ENCODE data around the gene DGCR6L.
"Not testable (repeated sequence)": the region's sequence is repeated elsewhere in the genome, so short reads cannot be mapped to it uniquely, and the experiment has no call there.

DNA sequence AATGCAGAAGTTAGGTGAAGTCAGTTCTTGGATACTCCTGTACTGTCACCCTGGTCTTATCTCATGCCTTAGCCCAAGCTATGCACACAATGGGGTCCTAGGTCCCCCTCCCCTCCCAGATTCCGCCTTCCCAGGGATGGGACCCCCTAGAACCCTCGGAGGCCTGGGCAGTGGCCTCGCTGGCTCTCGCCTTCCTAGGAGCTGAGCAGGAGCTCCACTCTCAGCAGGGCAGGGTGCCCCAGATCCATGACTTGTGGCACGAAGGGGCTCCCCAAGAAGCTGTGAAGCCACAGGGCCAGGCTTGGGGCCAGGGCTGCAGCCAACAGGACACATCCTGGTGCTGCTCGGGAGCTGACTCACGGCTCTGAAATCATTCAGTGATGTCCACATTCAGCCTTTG is 9.7 kb downstream of the DGCR6L start:
- TF ChIP-seq, protein P1, sequence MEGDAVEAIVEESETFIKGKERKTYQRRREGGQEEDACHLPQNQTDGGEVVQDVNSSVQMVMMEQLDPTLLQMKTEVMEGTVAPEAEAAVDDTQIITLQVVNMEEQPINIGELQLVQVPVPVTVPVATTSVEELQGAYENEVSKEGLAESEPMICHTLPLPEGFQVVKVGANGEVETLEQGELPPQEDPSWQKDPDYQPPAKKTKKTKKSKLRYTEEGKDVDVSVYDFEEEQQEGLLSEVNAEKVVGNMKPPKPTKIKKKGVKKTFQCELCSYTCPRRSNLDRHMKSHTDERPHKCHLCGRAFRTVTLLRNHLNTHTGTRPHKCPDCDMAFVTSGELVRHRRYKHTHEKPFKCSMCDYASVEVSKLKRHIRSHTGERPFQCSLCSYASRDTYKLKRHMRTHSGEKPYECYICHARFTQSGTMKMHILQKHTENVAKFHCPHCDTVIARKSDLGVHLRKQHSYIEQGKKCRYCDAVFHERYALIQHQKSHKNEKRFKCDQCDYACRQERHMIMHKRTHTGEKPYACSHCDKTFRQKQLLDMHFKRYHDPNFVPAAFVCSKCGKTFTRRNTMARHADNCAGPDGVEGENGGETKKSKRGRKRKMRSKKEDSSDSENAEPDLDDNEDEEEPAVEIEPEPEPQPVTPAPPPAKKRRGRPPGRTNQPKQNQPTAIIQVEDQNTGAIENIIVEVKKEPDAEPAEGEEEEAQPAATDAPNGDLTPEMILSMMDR (conservative IDR thresholded peaks at IDR 0.05) = not testable (repeated sequence)
- not testable (repeated sequence) for TF ChIP-seq ZFX (IDR thresholded peaks at IDR 0.05)
